Lower leg skin (tissue), 4 donors: ENCODE data around the gene KLHL25. TPM values are rescaled to one million over a fixed set of nuclear protein-coding genes. Genes with fewer than 3 reads are reported as not detected.

ENCODE experiments used
- DNase-seq, 2 donors: peaks; one replicate each; pipeline ENCODE4 v3.0.0-alpha.2; 2019; ENCODE audit warnings: low spot score in 2 of 2
- H3K4me3 ChIP-seq: fragments of 200-600 bp; sonication (generic); 2 replicates; pipeline ENCODE4 v1.5.1; 2017; ENCODE audit warnings: mild to moderate bottlenecking, low read depth; ENCODE audit not compliant: poor library complexity, severe bottlenecking
- POLR2A ChIP-seq, 2 donors: fragments of 450-650 bp; IDR thresholded peaks; one replicate each; pipeline ENCODE4 v1.6.1; 2016 to 2017; ENCODE audit warnings: antibody characterized with exemption in 2 of 2, mild to moderate bottlenecking in 1 of 2, moderate library complexity in 1 of 2
- WGBS, 2 donors: methylation state at CpG; one replicate each; pipeline ENCODE4 v1.1.5; 2018; 5-methylcytosine and 5-hydroxymethylcytosine counted together
- intact Hi-C: fragments of 100-400 bp; cut with DNase I; formaldehyde crosslinking; loops from one replicate; pipeline ENCODE4 v1.15.0; 2023; ENCODE audit warnings: low total_unique reads
- total RNA-seq, 4 donors: library from RNA; depleted of rRNA; stranded (reverse); fragments of >200 nt; gene quantifications; one replicate each; pipeline ENCODE4 v1.1.0, GENCODE V29; 2016
- TF ChIP-seq, protein P1 (sequence below), 3 donors: fragments of 450-650 bp; IDR thresholded peaks; one replicate each; pipeline ENCODE4 v1.5.1; 2016; ENCODE audit warnings: antibody characterized with exemption in 3 of 3, mild to moderate bottlenecking in 3 of 3, moderate library complexity in 2 of 3

KLHL25 gene
- total RNA-seq, 4 donors from 2014 or later, result 13.9 to 29.0 (median 21.4) TPM

DNA sequence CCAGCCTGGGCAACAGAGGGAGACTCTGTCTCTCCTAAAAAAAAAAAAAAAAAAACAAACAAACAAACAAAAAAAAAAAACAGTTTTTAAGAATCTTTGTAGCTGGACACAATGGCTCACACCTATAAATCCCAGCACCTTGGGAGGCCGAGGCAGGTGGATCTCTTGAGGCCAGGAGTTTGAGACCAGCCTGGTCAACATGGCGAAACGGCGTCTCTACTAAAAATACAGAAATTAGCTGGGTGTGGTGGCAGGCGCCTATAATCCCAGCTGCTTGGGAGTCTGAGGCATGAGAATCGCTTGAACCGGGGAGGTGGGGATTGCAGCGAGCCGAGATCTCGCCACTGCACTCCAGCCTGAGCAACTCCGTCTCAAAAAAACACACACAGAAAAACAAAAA is 53.1 kb downstream of the KLHL25 start:
- intact Hi-C loops, result loop anchor here (5.0 kb wide), 1 partner anchor 91 kb away; no protein-coding TSS in a partner anchor
- DNase-seq, result no peak

DNA sequence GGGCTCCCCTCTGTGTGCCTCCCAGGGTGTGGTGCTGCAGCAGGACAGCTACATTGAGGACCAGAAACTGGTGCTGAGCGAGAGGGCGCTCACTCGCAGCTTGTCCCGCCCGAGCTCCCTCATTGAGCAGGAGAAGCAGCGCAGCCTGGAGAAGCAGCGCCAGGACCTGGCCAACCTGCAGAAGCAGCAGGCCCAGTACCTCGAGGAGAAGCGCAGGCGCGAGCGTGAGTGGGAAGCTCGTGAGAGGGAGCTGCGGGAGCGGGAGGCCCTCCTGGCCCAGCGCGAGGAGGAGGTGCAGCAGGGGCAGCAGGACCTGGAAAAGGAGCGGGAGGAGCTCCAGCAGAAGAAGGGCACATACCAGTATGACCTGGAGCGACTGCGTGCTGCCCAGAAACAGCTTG is 53.7 kb downstream of the KLHL25 start:
- intact Hi-C loops, result loop anchor here (5.0 kb wide), 1 partner anchor 91 kb away; no protein-coding TSS in a partner anchor
- peak in 1 of 2 donors; percentile 72 for DNase-seq
- 91 to 95% methylated on average over 20 of the region's 20 CpGs for WGBS, 2 donors

More for the DNA sequence above, 53.1 kb downstream of the KLHL25 start:
- TF ChIP-seq POLR2A (IDR thresholded peaks at IDR 0.05), result no peak
- TF ChIP-seq, protein P1, sequence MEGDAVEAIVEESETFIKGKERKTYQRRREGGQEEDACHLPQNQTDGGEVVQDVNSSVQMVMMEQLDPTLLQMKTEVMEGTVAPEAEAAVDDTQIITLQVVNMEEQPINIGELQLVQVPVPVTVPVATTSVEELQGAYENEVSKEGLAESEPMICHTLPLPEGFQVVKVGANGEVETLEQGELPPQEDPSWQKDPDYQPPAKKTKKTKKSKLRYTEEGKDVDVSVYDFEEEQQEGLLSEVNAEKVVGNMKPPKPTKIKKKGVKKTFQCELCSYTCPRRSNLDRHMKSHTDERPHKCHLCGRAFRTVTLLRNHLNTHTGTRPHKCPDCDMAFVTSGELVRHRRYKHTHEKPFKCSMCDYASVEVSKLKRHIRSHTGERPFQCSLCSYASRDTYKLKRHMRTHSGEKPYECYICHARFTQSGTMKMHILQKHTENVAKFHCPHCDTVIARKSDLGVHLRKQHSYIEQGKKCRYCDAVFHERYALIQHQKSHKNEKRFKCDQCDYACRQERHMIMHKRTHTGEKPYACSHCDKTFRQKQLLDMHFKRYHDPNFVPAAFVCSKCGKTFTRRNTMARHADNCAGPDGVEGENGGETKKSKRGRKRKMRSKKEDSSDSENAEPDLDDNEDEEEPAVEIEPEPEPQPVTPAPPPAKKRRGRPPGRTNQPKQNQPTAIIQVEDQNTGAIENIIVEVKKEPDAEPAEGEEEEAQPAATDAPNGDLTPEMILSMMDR (IDR thresholded peaks at IDR 0.05), result no peak
- no peak overlapping the region for H3K4me3 ChIP-seq
- 79 to 83% methylated on average over 11 of the region's 11 CpGs for WGBS, 2 donors

DNA sequence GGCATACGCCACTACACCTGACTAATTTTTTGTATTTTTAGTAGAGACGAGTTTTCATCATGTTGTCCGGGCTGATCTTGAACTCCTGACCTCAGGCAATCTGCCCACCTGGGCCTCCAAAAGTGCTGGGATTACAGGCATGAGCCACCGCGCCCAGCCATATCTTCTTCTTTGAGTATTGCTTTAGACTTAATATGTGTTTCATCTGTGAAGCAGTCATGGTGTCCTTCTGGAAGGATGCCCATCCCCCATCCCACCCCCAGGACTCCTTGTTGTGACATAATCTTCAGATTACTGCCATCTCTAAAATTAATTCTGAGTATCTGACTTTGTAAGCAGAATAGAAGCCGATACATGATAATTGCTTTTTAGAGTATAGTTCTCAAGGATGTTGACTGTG is 57.7 kb downstream of the KLHL25 start:
- TF ChIP-seq POLR2A (IDR thresholded peaks at IDR 0.05), result no peak
- TF ChIP-seq, protein P1 (IDR thresholded peaks at IDR 0.05), result no peak
- intact Hi-C loops, result no loop called here
- no peak for DNase-seq
- no peak overlapping the region for H3K4me3 ChIP-seq
- WGBS, 2 donors, result 92 to 93% methylated on average over 6 of the region's 6 CpGs

More for the DNA sequence above, 53.7 kb downstream of the KLHL25 start:
- TF ChIP-seq POLR2A (IDR thresholded peaks at IDR 0.05), result no peak
- TF ChIP-seq, protein P1 (IDR thresholded peaks at IDR 0.05), result no peak
- no peak overlapping the region for H3K4me3 ChIP-seq

DNA sequence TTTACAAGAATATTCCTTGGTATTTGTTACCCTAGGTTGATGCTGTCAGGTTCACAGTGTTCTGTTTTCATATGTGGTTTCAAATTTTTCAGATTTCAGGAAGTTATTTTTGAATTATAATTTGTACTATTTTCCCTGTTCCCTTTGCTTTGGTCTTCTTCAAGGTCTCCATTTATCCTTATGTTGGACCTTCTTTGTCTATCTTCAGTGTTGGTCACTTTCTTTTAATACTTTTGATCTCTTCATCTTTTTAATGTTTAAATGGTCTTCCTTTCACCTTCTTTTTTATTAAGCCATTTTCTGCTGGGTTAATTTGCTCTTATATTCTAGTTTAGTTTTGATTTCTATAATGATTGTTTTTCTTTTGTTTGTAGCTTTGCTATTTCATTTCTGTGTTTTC is 61.3 kb downstream of the KLHL25 start:
- TF ChIP-seq, protein P1 (IDR thresholded peaks at IDR 0.05), result no peak
- no peak for TF ChIP-seq POLR2A (IDR thresholded peaks at IDR 0.05)

DNA sequence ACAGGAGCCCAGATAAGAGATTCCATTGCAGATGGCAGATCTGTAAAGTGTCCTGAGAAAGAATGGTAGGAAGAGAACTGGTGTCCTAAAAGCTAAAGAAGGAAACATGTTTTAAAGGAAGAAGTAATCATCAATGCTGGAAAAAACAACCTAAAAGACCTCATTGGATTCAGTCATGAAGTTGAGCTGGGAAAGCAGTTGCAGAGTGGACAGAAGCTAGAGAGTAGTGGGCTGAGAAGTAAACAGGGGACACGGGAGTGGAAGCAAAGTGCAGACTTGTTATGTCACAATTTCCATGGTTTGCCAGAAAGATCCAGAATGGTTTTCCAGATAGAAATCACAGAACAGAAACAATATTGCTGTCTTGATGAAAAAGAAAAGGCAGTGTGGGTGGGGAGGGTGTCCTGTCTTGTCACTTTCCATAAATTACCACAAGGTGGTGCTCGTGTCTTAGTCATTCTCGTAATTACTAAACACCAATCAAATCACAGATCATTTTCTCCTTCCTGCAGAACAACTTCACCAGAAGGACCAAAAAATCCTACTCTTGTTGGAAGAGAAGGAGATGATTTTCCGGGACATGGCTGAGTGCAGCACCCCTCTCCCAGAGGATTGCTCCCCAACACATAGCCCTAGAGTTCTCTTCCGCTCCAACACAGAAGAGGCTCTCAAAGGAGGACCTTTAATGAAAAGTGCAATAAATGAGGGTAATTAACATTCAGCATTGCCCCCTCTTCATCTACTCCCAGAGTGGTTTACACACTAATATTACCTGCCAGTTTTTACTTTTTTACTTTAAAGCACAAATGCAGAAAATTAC is 64.5 kb downstream of the KLHL25 start:
- no peak for DNase-seq

More for the DNA sequence above, 61.3 kb downstream of the KLHL25 start:
- intact Hi-C loops, result loop anchor here (5.0 kb wide), 1 partner anchor 109 kb away; no protein-coding TSS in a partner anchor
- no peak overlapping the region for H3K4me3 ChIP-seq
- DNase-seq, result no peak

More for the DNA sequence above, 64.5 kb downstream of the KLHL25 start:
- WGBS, 2 donors, result 26 to 30% methylated on average over 5 of the region's 5 CpGs
- H3K4me3 ChIP-seq, result no peak overlapping the region
- intact Hi-C loops, result loop anchor here (5.0 kb wide), 1 partner anchor 112 kb away; no protein-coding TSS in a partner anchor
- TF ChIP-seq POLR2A (IDR thresholded peaks at IDR 0.05), result no peak
- TF ChIP-seq, protein P1 (IDR thresholded peaks at IDR 0.05), result peak in 1 of 3 donors; percentile 28
